ENCODE results near the gene NDUFS6.

NDUFS6 gene

GRCh38 chr5:1801222-1801966, at the start of gene NDUFS6:
TSS of gene NDUFS6 (plus strand) at chr5:1801407. CDS start at chr5:1801418, 11 bp downstream.
- DNase-seq, result peak; percentile 88 to 90

- no peak for DNase-seq
Observed at GRCh38 chr5:1751864-1752822, 49.1 kb upstream of the NDUFS6 start.

GRCh38 chr5:1752881-1753280, 48.3 kb upstream of the NDUFS6 start:
- DNase-seq, result no peak

GRCh38 chr5:1753490-1753889, 47.7 kb upstream of the NDUFS6 start:
- no peak for DNase-seq

GRCh38 chr5:1754531-1755220, 46.5 kb upstream of the NDUFS6 start:
- DNase-seq, result no peak

- DNase-seq, result no peak
Observed at GRCh38 chr5:1755321-1755949, 45.8 kb upstream of the NDUFS6 start.

- DNase-seq, result no peak
Observed at GRCh38 chr5:1756481-1756880, 44.7 kb upstream of the NDUFS6 start.

- DNase-seq, result no peak
Observed at GRCh38 chr5:1757511-1757910, 43.7 kb upstream of the NDUFS6 start.

- DNase-seq, result no peak
Observed at GRCh38 chr5:1758574-1758973, 42.6 kb upstream of the NDUFS6 start.

GRCh38 chr5:1759378-1759970, 41.7 kb upstream of the NDUFS6 start:
- no peak for DNase-seq

- DNase-seq, result no peak
Observed at GRCh38 chr5:1760231-1760630, 41.0 kb upstream of the NDUFS6 start.

GRCh38 chr5:1760656-1761452, 40.4 kb upstream of the NDUFS6 start:
- DNase-seq, result no peak

GRCh38 chr5:1761453-1761755, 39.8 kb upstream of the NDUFS6 start:
- no peak for DNase-seq

- DNase-seq, result no peak
Observed at GRCh38 chr5:1762121-1762882, 38.9 kb upstream of the NDUFS6 start.

- DNase-seq, result no peak
Observed at GRCh38 chr5:1762883-1763547, 38.2 kb upstream of the NDUFS6 start.

GRCh38 chr5:1763548-1763911, 37.7 kb upstream of the NDUFS6 start:
- peak; percentile 30 to 49 for DNase-seq

GRCh38 chr5:1763960-1764605, 37.1 kb upstream of the NDUFS6 start:
- no peak for DNase-seq

GRCh38 chr5:1764606-1764960, 36.6 kb upstream of the NDUFS6 start:
- no peak for DNase-seq

- DNase-seq, result no peak
Observed at GRCh38 chr5:1765141-1765879, 35.9 kb upstream of the NDUFS6 start.
